CD8-positive, alpha-beta memory T cell (primary cell): ENCODE measurements around the gene DOCK1. TPM values are rescaled to one million over a fixed set of nuclear protein-coding genes. Genes with fewer than 3 reads are reported as not detected.

Experiments
- CTCF ChIA-PET: fragments of 350-600 bp; sonication (Branson Sonifier 250); formaldehyde crosslinking; loops from one replicate; lab custom pipeline; 2021; ENCODE audit warnings: antibody characterized with exemption; lab: Charles Lee
- POLR2A ChIA-PET: fragments of 350-600 bp; sonication (Branson Sonifier 250); formaldehyde crosslinking; loops from one replicate; lab custom pipeline; 2021; ENCODE audit warnings: antibody characterized with exemption; lab: Charles Lee
- DNase-seq, 5 donors: peaks; one replicate each; pipeline versions ENCODE4 v3.0.0 to v3.0.0-alpha.2; 2020 to 2022; ENCODE audit warnings: mixed read lengths in 1 of 5
- H3K27ac ChIP-seq: one replicate; pipeline ENCODE4 v1.7.0; 2013; ENCODE audit warnings: low read depth, mild to moderate bottlenecking, low read length, moderate library complexity
- H3K27me3 ChIP-seq: 2 replicates; pipeline ENCODE4 v1.7.0; 2013; ENCODE audit warnings: low read length, mild to moderate bottlenecking; ENCODE audit not compliant: insufficient read depth, poor library complexity, severe bottlenecking
- H3K36me3 ChIP-seq: 2 replicates; pipeline ENCODE4 v1.7.0; 2013; ENCODE audit warnings: mild to moderate bottlenecking, low read length, moderate library complexity; ENCODE audit not compliant: insufficient read depth
- H3K4me1 ChIP-seq: 2 replicates; pipeline ENCODE4 v1.7.0; 2013; ENCODE audit warnings: mild to moderate bottlenecking, low read length, moderate library complexity; ENCODE audit not compliant: insufficient read depth
- H3K4me3 ChIP-seq: 2 replicates; pipeline ENCODE4 v1.7.0; 2013; ENCODE audit warnings: mild to moderate bottlenecking, low read length
- H3K9me3 ChIP-seq: 2 replicates; pipeline ENCODE4 v1.7.0; 2013; ENCODE audit warnings: mild to moderate bottlenecking, low read length
- H3K27ac Mint-ChIP-seq, 8 donors: one replicate each; pipeline ENCODE4 v1.8.0; 2020 to 2021; ENCODE audit warnings: mixed read lengths in 8 of 8, mild to moderate bottlenecking in 6 of 8, inconsistent platforms in 3 of 8, moderate library complexity in 3 of 8
- H3K27me3 Mint-ChIP-seq, 2 donors: one replicate each; pipeline ENCODE4 v1.8.0; 2020 to 2021; ENCODE audit warnings: mixed read lengths in 2 of 2, mild to moderate bottlenecking in 1 of 2, moderate library complexity in 1 of 2
- H3K36me3 Mint-ChIP-seq, 3 donors: one replicate each; pipeline ENCODE4 v1.8.0; 2020 to 2021; ENCODE audit warnings: mixed read lengths in 3 of 3, inconsistent platforms in 1 of 3, mild to moderate bottlenecking in 1 of 3
- H3K4me1 Mint-ChIP-seq, 3 donors: one replicate each; pipeline ENCODE4 v1.8.0; 2020 to 2021; ENCODE audit warnings: mixed read lengths in 3 of 3, inconsistent platforms in 1 of 3, mild to moderate bottlenecking in 1 of 3
- H3K4me3 Mint-ChIP-seq, 7 donors: one replicate each; pipeline ENCODE4 v1.8.0; 2020 to 2021; ENCODE audit warnings: mixed read lengths in 7 of 7, mild to moderate bottlenecking in 6 of 7, moderate library complexity in 4 of 7, inconsistent platforms in 2 of 7
- H3K9me3 Mint-ChIP-seq, 5 donors: one replicate each; pipeline ENCODE4 v1.8.0; 2020 to 2022; ENCODE audit warnings: mixed read lengths in 5 of 5, mild to moderate bottlenecking in 3 of 5, moderate library complexity in 2 of 5, inconsistent platforms in 1 of 5
- polyA plus RNA-seq: library from polyadenylated mRNA; unstranded; fragments of 300-500 nt; fragmentation: Illumina TruSeq; gene quantifications from one replicate; pipeline ENCODE4 v1.2.3, GENCODE V29; 2021
- total RNA-seq, 2 experiments: library from RNA; stranded (reverse); gene quantifications; one replicate each; pipeline ENCODE4 v1.2.3, GENCODE V29; 2021

The DOCK1 gene
- total and polyA plus RNA-seq, 3 experiments from 2014 or later = 0.16 to 0.18 TPM; not detected in 1

DNA sequence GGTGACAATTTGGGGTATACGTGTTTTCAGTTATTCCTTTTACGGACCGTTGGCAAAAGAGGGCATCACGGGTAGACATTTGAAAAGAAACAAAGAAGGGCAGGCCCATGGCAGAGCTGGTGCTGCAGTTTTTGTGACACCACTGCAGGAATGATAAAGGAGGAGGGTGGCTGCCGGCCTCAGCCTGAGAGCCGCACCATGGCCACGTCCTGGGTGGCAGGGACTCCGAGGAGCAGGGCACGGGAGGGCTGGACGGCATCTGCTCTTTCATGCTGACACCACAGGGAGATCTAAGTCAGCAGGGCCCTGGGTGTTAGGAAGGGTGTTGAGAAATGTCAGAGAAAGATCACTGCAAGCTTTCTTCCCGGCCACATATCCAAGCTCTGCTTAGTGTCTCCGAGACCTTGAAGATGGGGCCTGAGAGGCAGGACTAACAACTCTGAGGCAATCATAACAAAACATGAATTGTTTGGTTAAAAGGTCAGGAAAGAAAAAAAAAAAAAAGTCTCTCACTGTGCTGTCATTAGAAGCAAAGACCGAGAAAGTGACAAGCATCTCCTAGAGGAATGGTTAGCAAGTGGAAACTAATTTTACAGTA is 254.5 kb downstream of the DOCK1 start:
- Histone ChIP-seq H3K4me3 (no peak overlapping the region), H3K9me3 (no peaks in the 10 kb centered on the region), H3K27me3 (no peaks in the 10 kb centered on the region), H3K4me1 (no peaks in the 10 kb centered on the region), H3K36me3 (no peaks in the 10 kb centered on the region), H3K27ac (no peak overlapping the region)
- POLR2A ChIA-PET = no interaction called here
- Mint-ChIP-seq H3K4me1 (no peaks in the 10 kb centered on the region), H3K4me3 (no peak overlapping the region), H3K27ac (no peak overlapping the region), H3K27me3 (peaks cover 0 to 2% of the 10 kb centered on the region in 2 donors), H3K9me3 (peaks cover 0 to 4% (median 0%) of the 10 kb centered on the region in 5 donors), H3K36me3 (no peaks in the 10 kb centered on the region)
- CTCF ChIA-PET = no interaction called here
- DNase-seq = no peak

DNA sequence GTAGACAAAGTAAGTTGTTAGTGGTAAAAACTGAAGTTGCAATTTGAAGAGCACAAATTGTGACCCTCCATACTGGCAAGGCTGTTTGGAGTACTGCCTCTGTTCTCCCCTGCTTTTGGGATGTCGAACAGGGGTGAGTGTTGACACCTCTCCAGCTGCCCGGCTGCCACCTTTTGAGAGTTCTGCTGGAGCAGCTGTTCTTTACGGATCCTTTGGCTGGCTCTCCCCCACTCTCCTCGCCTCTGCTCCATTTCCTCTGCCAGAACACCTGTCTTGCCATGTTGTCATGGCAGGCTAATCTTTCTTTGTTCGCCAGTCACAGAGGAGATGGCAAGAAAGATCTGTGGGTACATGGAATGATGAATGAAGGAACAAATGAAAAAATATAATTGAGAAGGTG is 256.3 kb downstream of the DOCK1 start:
- Mint-ChIP-seq H3K27ac (no peak overlapping the region), H3K9me3 (peaks cover 0 to 4% (median 0%) of the 10 kb centered on the region in 5 donors), H3K27me3 (no peaks in the 10 kb centered on the region), H3K36me3 (no peaks in the 10 kb centered on the region), H3K4me3 (no peak overlapping the region), H3K4me1 (no peaks in the 10 kb centered on the region)
- H3K4me1 ChIP-seq = no peaks in the 10 kb centered on the region
- H3K27me3 ChIP-seq = no peaks in the 10 kb centered on the region
- no peak overlapping the region for H3K27ac ChIP-seq
- no peaks in the 10 kb centered on the region for H3K9me3 ChIP-seq
- DNase-seq = no peak
- CTCF ChIA-PET = interaction anchor here (1.4 kb wide), 1 partner anchor 9 kb away, joined by 3 read pairs; no protein-coding TSS in a partner anchor
- H3K4me3 ChIP-seq = no peak overlapping the region
- no peaks in the 10 kb centered on the region for H3K36me3 ChIP-seq
- POLR2A ChIA-PET = no interaction called here

DNA sequence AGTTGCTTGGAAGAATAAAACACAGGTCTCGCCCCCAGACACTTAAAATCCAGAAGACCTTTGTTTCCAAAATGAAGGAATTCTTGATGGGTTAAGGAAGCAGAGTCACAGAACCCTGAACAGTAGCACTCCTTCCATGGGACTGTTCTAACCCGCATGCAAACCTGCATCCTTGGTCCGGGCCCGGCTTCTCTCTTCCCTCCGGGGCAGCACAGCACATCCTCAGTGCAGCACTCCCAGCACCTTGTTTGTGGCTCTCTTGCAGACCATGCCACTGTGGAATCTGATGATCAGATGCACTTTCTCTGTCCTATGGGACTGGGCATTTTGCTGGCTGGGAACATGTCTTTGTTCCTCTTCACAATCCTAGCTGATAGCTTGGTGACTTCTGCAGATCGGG is 257.6 kb downstream of the DOCK1 start:
- H3K4me3 Mint-ChIP-seq = no peak overlapping the region
- Histone ChIP-seq H3K4me1 (no peaks in the 10 kb centered on the region), H3K27ac (no peak overlapping the region), H3K27me3 (no peaks in the 10 kb centered on the region), H3K9me3 (no peaks in the 10 kb centered on the region), H3K4me3 (no peak overlapping the region), H3K36me3 (no peaks in the 10 kb centered on the region)
- no peaks in the 10 kb centered on the region for H3K36me3 Mint-ChIP-seq
- POLR2A ChIA-PET = no interaction called here
- H3K27ac Mint-ChIP-seq = no peak overlapping the region
- CTCF ChIA-PET = interaction anchor here (1.4 kb wide), 1 partner anchor 11 kb away, joined by 3 read pairs; no protein-coding TSS in a partner anchor
- no peak for DNase-seq
- H3K9me3 Mint-ChIP-seq = peaks cover 0 to 3% (median 0%) of the 10 kb centered on the region in 5 donors
- no peaks in the 10 kb centered on the region for H3K27me3 Mint-ChIP-seq
- H3K4me1 Mint-ChIP-seq = no peaks in the 10 kb centered on the region

DNA sequence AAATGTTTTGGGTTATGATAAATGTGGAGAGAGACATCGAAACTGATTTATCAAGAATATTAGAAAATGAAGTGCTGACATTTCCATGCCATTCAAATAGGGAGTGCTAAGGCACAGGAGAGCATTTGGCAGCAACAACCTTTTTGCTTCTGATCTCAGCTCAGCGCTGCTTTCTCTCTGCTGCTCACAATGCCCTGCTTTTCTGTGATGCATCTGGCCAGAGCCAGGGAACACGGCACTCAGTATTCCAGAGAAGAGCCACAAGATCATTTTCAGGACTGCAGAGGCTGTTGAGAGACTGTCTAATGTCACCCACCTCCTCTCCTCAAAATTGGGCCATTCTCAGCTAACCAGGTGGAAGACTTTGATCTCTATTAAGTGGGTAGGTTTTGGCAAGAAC is 263.0 kb downstream of the DOCK1 start:
- no peak for DNase-seq
- Histone ChIP-seq H3K27me3 (no peaks in the 10 kb centered on the region), H3K4me1 (no peaks in the 10 kb centered on the region), H3K4me3 (no peak overlapping the region), H3K36me3 (no peaks in the 10 kb centered on the region), H3K27ac (no peak overlapping the region), H3K9me3 (no peaks in the 10 kb centered on the region)
- ChIA-PET CTCF (no interaction called here), POLR2A (no interaction called here)
- Mint-ChIP-seq H3K4me3 (no peak overlapping the region), H3K4me1 (no peaks in the 10 kb centered on the region), H3K27ac (no peak overlapping the region), H3K27me3 (peaks cover 0 to 2% of the 10 kb centered on the region in 2 donors), H3K9me3 (no peaks in the 10 kb centered on the region), H3K36me3 (no peaks in the 10 kb centered on the region)

DNA sequence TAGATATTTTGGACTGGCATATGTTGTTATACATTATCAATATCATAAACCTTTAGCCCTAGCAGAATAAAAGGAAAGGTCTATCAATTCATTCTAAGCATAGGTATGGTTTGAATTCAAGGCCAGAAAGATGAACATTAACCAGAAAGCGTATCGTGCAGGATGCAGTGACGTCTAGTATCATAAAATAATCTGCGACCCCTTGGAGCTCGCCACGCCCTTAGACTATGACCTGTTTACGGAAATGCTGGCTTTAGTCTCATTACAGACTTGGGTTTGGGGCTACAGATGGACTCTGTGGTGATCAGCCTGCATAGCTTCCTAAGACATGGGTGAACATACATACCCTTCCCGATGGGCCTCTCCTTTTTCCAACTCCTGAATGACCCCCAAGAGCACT is 269.6 kb downstream of the DOCK1 start:
- no peak overlapping the region for H3K27ac Mint-ChIP-seq
- H3K36me3 Mint-ChIP-seq = no peaks in the 10 kb centered on the region
- no peaks in the 10 kb centered on the region for H3K4me1 Mint-ChIP-seq
- Histone ChIP-seq H3K9me3 (no peaks in the 10 kb centered on the region), H3K4me3 (no peak overlapping the region), H3K36me3 (no peaks in the 10 kb centered on the region), H3K4me1 (no peaks in the 10 kb centered on the region), H3K27me3 (no peaks in the 10 kb centered on the region), H3K27ac (no peak overlapping the region)
- no peak for DNase-seq
- peaks cover 0 to 5% of the 10 kb centered on the region in 2 donors for H3K27me3 Mint-ChIP-seq
- no peak overlapping the region for H3K4me3 Mint-ChIP-seq
- POLR2A ChIA-PET = no interaction called here
- H3K9me3 Mint-ChIP-seq = no peaks in the 10 kb centered on the region
- CTCF ChIA-PET = no interaction called here

DNA sequence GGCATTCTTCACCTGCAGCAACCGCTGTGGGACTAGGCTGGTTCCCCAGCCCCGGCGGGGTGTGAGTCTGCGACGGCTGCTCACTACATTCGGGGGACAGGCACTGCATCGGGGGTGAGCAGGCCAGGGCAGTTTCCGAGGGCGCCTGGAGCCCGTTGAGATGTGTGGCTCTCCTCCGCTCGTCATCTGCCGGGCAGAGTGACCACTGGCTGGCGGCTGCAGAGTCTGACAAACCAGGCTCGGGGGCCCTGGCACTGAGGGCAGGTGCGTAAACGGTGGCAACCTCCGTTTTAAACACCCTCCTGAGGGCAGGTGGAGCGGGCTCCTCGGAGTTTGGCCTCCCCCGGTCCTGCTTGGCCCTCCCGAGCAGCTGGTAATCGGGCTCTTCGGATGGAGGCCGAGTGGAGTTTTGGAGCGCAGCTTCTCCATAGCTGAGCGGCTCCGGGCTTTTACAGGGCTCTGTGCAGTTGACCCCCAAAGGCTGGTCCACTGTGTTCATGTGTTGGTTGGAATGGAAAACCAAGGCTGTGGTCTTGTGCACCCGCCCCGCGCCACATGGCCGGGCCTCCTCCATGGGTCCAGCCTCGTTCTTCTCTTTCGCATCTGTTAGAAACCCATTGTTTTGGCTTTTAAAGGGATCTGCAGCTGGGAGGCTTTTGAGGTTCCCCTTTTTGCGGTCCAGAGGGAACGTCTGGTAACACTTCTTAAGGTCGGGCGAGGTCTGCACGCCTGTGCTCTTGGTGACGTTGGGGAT is 270.3 kb downstream of the DOCK1 start:
- no peaks in the 10 kb centered on the region for H3K4me1 ChIP-seq
- no peaks in the 10 kb centered on the region for H3K36me3 ChIP-seq
- H3K27me3 Mint-ChIP-seq = peaks cover 0 to 5% of the 10 kb centered on the region in 2 donors
- H3K4me1 Mint-ChIP-seq = no peaks in the 10 kb centered on the region
- no peak overlapping the region for H3K27ac Mint-ChIP-seq
- no peak for DNase-seq
- no peaks in the 10 kb centered on the region for H3K27me3 ChIP-seq
- no peak overlapping the region for H3K4me3 Mint-ChIP-seq
- ChIA-PET POLR2A (no interaction called here), CTCF (no interaction called here)
- H3K27ac ChIP-seq = no peak overlapping the region
- H3K36me3 Mint-ChIP-seq = no peaks in the 10 kb centered on the region
- no peak overlapping the region for H3K4me3 ChIP-seq
- no peaks in the 10 kb centered on the region for H3K9me3 Mint-ChIP-seq
- H3K9me3 ChIP-seq = no peaks in the 10 kb centered on the region

DNA sequence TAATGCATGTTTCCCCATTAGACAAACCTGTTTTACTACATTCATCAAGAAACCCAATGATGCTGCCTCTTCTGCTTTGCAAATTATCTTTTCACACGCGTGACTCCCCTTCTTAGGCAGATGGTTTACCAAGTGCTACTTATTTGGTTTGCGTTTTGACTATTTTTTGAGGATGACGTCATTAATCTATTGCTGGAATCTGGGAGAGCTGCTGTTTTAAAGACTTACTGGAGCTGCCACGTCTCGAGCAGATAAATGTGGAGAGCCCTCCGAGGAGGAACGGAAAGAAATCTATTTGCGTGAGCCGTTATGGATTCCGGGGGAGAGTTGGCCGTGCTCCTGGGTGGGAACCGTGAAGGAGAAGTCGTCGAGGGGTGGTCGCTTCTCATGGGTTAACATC is 271.4 kb downstream of the DOCK1 start:
- H3K4me1 Mint-ChIP-seq = no peaks in the 10 kb centered on the region
- H3K36me3 ChIP-seq = no peaks in the 10 kb centered on the region
- no peaks in the 10 kb centered on the region for H3K9me3 ChIP-seq
- no peak overlapping the region for H3K4me3 ChIP-seq
- no peaks in the 10 kb centered on the region for H3K9me3 Mint-ChIP-seq
- no peak overlapping the region for H3K27ac ChIP-seq
- peaks cover 0 to 6% of the 10 kb centered on the region in 2 donors for H3K27me3 Mint-ChIP-seq
- POLR2A ChIA-PET = no interaction called here
- H3K36me3 Mint-ChIP-seq = no peaks in the 10 kb centered on the region
- H3K4me1 ChIP-seq = no peaks in the 10 kb centered on the region
- no peak for DNase-seq
- H3K27ac Mint-ChIP-seq = no peak overlapping the region
- H3K4me3 Mint-ChIP-seq = no peak overlapping the region
- CTCF ChIA-PET = no interaction called here
- no peaks in the 10 kb centered on the region for H3K27me3 ChIP-seq

DNA sequence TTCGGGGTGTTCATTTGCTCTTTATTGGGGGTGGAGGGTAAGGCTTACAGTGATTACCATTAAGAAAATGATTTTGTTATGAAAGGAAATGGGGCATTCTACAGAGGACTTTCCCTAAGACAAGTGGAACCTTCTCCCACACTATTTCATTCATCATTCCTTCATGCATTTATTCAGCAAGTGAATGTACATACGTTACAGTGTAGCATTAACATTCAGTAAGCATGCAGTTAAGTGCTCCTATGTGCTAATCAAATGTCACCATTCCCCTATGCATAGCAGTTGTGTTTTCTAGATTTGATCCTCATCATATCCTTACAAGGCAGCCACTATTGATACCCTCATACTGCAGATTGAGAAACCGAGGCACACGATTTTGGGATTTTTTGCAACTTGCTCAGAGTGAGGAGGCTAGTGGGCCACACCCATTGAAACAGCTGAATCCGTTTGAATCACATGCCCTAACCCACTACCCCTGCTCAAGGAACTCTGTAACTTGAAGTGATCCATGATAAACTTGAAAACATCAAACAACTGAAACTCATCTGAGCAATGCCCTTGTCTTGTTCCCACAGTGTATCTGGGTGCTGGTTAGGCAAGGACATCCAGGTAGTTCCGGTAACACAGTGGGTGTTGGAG is 274.5 kb downstream of the DOCK1 start:
- Mint-ChIP-seq H3K36me3 (no peaks in the 10 kb centered on the region), H3K4me3 (no peak overlapping the region), H3K27me3 (peaks cover 0 to 6% of the 10 kb centered on the region in 2 donors), H3K4me1 (no peaks in the 10 kb centered on the region), H3K9me3 (peaks cover 0 to 6% (median 0%) of the 10 kb centered on the region in 5 donors), H3K27ac (no peak overlapping the region)
- no peak overlapping the region for H3K4me3 ChIP-seq
- no peaks in the 10 kb centered on the region for H3K36me3 ChIP-seq
- H3K27me3 ChIP-seq = no peaks in the 10 kb centered on the region
- ChIA-PET CTCF (no interaction called here), POLR2A (no interaction called here)
- H3K9me3 ChIP-seq = no peaks in the 10 kb centered on the region
- H3K27ac ChIP-seq = no peak overlapping the region
- no peak for DNase-seq
- H3K4me1 ChIP-seq = no peaks in the 10 kb centered on the region
